BE2C (cell line): ENCODE results near the gene NGEF.
"Not testable (repeated sequence)": the region's sequence is repeated elsewhere in the genome, so short reads cannot be mapped to it uniquely, and the experiment has no call there.

Experiments used
- DNase-seq: peaks from one replicate; pipeline ENCODE4 v3.0.0-alpha.2; 2020
- H3K27me3 ChIP-seq: fragments of 250-450 bp; sonication (Bioruptor Pico); 2 replicates; pipeline ENCODE4 v1.5.1; 2020; ENCODE audit warnings: mild to moderate bottlenecking
- H3K36me3 ChIP-seq: fragments of 250-450 bp; sonication (Bioruptor Pico); 2 replicates; pipeline ENCODE4 v1.5.1; 2020; ENCODE audit warnings: mild to moderate bottlenecking
- H3K4me1 ChIP-seq: fragments of 250-450 bp; sonication (Bioruptor Pico); 2 replicates; pipeline ENCODE4 v1.5.1; 2020
- H3K4me3 ChIP-seq: 2 replicates; pipeline ENCODE4 v1.5.1; 2011; ENCODE audit warnings: low read depth, low read length
- H3K9me3 ChIP-seq: fragments of 250-450 bp; sonication (Bioruptor Pico); 2 replicates; pipeline ENCODE4 v1.5.1; 2020
- TF ChIP-seq, protein P1 (sequence below): IDR thresholded peaks from 2 replicates; pipeline ENCODE4 v1.5.1; 2012; ENCODE audit warnings: mild to moderate bottlenecking, low read depth, low read length

NGEF gene

DNA sequence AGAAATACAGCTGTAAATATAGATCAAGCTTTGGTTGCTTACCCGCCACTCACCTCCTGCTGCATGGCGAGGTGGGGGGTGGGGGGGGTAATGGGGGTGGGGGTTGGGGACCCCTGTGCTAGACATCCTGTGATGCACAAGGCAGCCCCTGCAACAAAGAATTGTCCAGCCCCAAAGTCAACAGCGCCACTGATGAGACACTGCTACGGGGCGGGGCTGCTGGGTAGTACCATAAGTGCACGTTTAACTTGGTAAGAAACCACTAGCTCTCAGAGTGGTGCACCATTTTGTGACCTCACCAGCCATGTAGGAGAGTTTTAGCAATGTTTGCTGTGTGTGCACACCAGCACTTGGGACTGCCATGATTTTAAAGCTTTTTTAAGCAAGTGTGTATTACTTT is 102.7 kb downstream of the NGEF start:
- no peaks in the 10 kb centered on the region for H3K27me3 ChIP-seq
- TF ChIP-seq, protein P1, sequence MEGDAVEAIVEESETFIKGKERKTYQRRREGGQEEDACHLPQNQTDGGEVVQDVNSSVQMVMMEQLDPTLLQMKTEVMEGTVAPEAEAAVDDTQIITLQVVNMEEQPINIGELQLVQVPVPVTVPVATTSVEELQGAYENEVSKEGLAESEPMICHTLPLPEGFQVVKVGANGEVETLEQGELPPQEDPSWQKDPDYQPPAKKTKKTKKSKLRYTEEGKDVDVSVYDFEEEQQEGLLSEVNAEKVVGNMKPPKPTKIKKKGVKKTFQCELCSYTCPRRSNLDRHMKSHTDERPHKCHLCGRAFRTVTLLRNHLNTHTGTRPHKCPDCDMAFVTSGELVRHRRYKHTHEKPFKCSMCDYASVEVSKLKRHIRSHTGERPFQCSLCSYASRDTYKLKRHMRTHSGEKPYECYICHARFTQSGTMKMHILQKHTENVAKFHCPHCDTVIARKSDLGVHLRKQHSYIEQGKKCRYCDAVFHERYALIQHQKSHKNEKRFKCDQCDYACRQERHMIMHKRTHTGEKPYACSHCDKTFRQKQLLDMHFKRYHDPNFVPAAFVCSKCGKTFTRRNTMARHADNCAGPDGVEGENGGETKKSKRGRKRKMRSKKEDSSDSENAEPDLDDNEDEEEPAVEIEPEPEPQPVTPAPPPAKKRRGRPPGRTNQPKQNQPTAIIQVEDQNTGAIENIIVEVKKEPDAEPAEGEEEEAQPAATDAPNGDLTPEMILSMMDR = no peak
- no peak for DNase-seq
- no peaks in the 10 kb centered on the region for H3K4me1 ChIP-seq
- no peaks in the 10 kb centered on the region for H3K36me3 ChIP-seq
- H3K4me3 ChIP-seq = no peak overlapping the region
- no peaks in the 10 kb centered on the region for H3K9me3 ChIP-seq

DNA sequence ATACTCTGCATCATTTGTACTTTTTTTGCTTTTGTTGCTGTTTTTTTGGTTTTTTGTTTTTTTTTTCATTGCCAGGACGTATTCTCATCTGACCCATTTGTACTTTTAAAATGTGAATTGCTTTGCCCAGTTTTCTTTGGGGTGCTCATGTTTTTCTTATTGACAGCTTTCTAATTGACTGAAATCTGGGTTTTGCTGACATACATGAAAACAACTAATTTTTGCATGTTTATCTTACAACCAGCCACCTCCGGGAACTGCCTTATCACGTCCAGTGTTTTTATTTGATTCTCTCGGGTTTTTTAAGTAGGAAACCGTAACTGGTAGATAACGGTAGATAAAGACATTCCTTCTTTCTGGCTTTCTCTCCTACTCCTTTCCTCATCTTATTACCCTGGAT is 104.4 kb downstream of the NGEF start:
- no peak for DNase-seq
- H3K27me3 ChIP-seq = no peaks in the 10 kb centered on the region
- no peaks in the 10 kb centered on the region for H3K9me3 ChIP-seq
- no peaks in the 10 kb centered on the region for H3K36me3 ChIP-seq
- H3K4me3 ChIP-seq = no peak overlapping the region
- no peaks in the 10 kb centered on the region for H3K4me1 ChIP-seq
- TF ChIP-seq, protein P1 = no peak

DNA sequence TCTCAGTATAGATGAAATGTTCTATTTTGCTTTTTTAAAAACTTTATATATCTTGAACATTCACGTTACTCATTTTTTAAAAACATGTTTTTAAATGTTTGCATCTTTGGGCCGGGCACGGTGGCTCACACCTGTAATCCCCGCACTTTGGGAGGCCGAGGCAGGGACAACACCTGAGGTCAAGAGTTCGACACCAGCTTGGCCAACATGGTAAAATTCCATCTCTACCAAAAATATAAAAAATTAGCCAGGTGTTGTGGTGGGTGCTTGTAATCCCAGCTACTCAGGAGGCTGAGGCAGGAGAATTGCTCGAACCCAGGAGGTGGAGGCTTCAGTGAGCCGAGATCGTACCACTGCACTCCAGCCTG is 105.4 kb downstream of the NGEF start:
- not testable (repeated sequence) for H3K4me1 ChIP-seq

DNA sequence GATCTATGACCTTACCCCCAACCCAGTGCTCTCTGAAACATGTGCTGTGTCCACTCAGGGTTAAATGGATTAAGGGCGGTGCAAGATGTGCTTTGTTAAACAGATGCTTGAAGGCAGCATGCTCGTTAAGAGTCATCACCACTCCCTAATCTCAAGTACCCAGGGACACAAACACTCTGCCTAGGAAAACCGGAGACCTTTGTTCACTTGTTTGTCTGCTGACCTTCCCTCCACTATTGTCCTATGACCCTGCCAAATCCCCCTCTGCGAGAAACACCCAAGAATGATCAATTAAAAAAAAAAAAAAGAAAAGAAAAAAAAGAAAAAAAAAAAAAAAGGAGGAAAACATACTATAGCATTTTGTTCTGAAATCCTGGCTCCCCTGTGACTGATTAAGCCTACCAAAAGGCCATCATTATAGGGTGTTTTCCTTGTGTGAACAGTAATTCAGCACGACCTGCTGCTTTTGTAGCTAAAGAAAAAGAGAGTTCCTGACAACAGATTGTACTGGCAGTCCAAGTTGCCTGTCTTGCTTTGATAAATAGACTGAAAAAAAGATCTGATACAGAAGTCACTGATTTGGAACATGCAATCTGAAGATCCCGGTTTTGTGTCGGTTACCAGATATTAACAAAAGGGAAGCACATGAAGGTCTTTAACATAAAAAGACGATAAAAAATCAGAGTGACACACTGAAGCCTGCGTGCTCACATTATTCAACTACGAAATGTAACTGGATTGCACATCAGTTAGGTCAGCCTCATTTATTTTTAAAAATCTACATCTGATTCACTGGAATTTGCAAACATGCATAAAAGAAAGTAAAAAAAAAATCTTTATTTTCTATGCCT is 106.0 kb downstream of the NGEF start:
- not testable (repeated sequence) for H3K9me3 ChIP-seq, H3K4me3 ChIP-seq, DNase-seq, H3K27me3 ChIP-seq, H3K36me3 ChIP-seq, H3K4me1 ChIP-seq

More for the DNA sequence above, 105.4 kb downstream of the NGEF start:
- not testable (repeated sequence) for H3K36me3 ChIP-seq, DNase-seq, H3K4me3 ChIP-seq, H3K27me3 ChIP-seq, H3K9me3 ChIP-seq

DNA sequence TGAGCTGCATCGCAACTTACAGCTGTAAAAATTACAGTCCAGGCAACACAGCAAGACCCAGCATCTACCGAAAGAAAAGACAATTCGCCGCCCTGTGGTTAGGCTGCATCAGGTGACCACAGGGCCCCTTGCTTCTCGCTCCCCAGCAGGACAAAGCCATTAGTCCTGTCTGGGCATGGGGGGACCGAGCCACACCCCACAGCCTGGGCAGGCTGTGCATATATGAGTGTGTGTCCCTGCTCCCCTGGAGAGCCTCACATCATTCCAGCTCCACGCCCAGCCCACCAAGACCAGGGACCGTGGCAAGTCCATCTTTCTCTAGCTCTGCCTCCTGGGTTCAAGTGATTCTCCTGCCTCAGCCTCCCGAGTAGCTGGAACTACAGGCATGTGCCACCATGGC is 109.1 kb downstream of the NGEF start:
- Histone ChIP-seq H3K4me1 (no peaks in the 10 kb centered on the region), H3K4me3 (no peak overlapping the region), H3K36me3 (no peaks in the 10 kb centered on the region), H3K9me3 (no peaks in the 10 kb centered on the region), H3K27me3 (no peaks in the 10 kb centered on the region)
- TF ChIP-seq, protein P1 = no peak
- DNase-seq = no peak

DNA sequence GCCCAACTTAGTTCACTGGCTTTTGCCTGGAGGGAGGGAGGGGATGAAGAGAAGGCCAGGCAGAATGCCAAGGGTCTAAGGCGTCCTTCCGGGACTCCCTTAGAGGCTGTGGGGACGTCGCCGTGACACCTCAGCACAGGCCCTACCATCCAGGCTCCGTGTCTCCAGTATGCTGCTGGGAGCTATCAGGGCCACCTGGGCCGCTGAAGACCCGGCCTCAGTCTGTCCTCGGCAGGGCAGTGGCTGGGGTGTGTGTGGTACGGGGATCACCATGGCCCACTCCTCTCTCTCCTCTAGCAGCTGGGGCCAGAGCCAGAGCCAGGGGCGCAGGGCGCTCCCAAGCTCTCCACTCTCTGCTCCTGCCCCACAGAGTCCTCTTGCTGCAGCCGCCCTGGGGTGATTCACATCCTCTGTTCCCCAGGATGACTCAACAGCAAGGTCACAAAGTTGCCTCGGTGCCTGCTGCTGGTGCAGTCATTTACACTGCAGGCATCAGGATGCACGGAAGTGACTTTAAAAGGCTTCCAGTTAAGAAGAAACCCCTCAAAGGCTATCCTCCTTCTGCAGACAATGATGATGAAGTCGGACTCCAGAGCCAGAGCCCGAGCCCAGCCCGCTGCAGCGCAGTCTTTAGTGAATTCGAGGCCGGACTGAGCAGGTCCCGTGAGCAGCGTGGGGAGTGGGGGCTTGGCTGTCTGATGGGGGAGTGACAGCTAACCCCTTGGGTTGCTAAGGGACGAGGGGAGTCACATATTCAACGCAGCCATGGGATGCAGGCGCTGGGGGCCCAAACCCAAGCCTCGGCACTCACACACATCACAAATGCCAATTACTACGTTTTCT is 111.1 kb downstream of the NGEF start:
- no peaks in the 10 kb centered on the region for H3K36me3 ChIP-seq
- no peaks in the 10 kb centered on the region for H3K9me3 ChIP-seq
- TF ChIP-seq, protein P1 = no peak
- no peaks in the 10 kb centered on the region for H3K4me1 ChIP-seq
- no peaks in the 10 kb centered on the region for H3K27me3 ChIP-seq
- no peak for DNase-seq
- no peak overlapping the region for H3K4me3 ChIP-seq
